Uterus (tissue), 4 donors: ENCODE data around the gene RBP5. TPM values are rescaled to one million over a fixed set of nuclear protein-coding genes. Genes with fewer than 3 reads are reported as not detected.

Source experiments
- DNase-seq, 2 donors: peaks; one replicate each; pipeline ENCODE4 v3.0.0-alpha.2; 2019 to 2020
- H3K27ac ChIP-seq, 2 donors: fragments of 200-600 bp; sonication (generic); 1 replicate in 1 of 2; 2 replicates in 1 of 2; pipeline ENCODE4 v1.5.1; 2016 to 2018
- H3K27me3 ChIP-seq, 2 donors: fragments of 200-600 bp; sonication (generic); one replicate each; pipeline ENCODE4 v1.5.1; 2018 to 2019; ENCODE audit warnings: control low read depth in 1 of 2
- H3K36me3 ChIP-seq, 2 donors: fragments of 200-600 bp; sonication (generic); one replicate each; pipeline ENCODE4 v1.5.1; 2019; ENCODE audit warnings: control low read depth in 1 of 2
- H3K4me1 ChIP-seq, 2 donors: fragments of 200-600 bp; sonication (generic); one replicate each; pipeline ENCODE4 v1.5.1; 2018 to 2019; ENCODE audit warnings: control low read depth in 1 of 2
- H3K4me3 ChIP-seq, 2 donors: fragments of 200-600 bp; sonication (generic); 1 replicate in 1 of 2; 2 replicates in 1 of 2; pipeline ENCODE4 v1.5.1; 2018 to 2019; ENCODE audit warnings: mild to moderate bottlenecking in 1 of 2
- H3K9me3 ChIP-seq, 2 donors: fragments of 200-600 bp; sonication (generic); one replicate each; pipeline ENCODE4 v1.5.1; 2019; ENCODE audit warnings: control low read depth in 1 of 2
- POLR2A ChIP-seq, 2 donors: fragments of 450-650 bp; IDR thresholded peaks; one replicate each; pipeline ENCODE4 v1.6.1; 2016; ENCODE audit warnings: antibody characterized with exemption in 2 of 2, mild to moderate bottlenecking in 1 of 2, moderate library complexity in 1 of 2
- intact Hi-C: fragments of 100-400 bp; cut with DNase I; formaldehyde crosslinking; loops from one replicate; pipeline ENCODE4 v1.15.1; 2023; ENCODE audit warnings: low total_unique reads
- total RNA-seq, 4 donors: library from RNA; depleted of rRNA in 3 of 4; stranded (reverse); fragments of >200 nt in 3 of 4; gene quantifications; one replicate each; pipeline versions ENCODE4 v1.1.0 to v1.2.4, GENCODE V29; 2014 to 2023
- TF ChIP-seq, protein P1 (sequence below), 4 experiments: fragments of 200-600 bp in 2 of 4; fragments of 450-650 bp in 2 of 4; sonication (generic) in 2 of 4; IDR thresholded peaks; one replicate each; pipeline ENCODE4 v1.5.1; 2016 to 2019; ENCODE audit warnings: antibody characterized with exemption in 4 of 4, mild to moderate bottlenecking in 2 of 4, moderate library complexity in 1 of 4
- donor health status: DM: yes; HTN: yes; CAD: no.

RBP5 gene
- total RNA-seq, 4 donors from 2014 or later: 2.4 to 26.5 (median 8.2) TPM; not detected in 1

DNA sequence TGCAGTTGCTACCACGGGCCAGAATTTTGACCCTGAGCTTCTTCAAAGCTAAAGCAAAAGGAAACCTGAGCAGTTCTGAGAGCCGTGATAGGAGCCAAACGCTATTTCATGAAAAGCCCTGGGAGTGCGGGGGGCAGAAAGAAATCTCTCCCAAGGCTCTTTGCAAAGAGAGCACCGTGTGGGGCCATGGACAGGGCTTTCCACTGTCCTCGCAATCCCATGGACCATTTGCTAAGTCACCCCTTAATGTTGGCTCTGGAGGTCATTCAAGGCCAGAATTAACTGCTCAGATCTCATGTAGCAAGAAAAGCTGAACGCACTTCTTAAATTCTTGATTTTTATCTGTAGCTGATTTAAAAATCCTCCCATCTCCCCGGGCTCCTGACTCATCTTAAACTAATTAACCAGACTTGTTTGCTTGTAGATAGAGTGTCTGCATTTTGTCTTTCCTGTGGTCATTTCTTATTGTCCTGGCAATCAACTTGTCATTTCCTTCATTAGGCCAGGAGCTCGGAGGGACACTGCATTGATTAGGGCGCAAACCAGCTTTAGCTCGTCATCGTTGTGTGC is 26.3 kb upstream of the RBP5 start:
- H3K4me1 ChIP-seq: no peaks in the 10 kb centered on the region
- no peaks in the 10 kb centered on the region for H3K9me3 ChIP-seq
- no peaks in the 10 kb centered on the region for H3K27me3 ChIP-seq
- no peak overlapping the region for H3K4me3 ChIP-seq
- no peak for DNase-seq
- TF ChIP-seq POLR2A (IDR thresholded peaks at IDR 0.05): no peak
- TF ChIP-seq, protein P1, sequence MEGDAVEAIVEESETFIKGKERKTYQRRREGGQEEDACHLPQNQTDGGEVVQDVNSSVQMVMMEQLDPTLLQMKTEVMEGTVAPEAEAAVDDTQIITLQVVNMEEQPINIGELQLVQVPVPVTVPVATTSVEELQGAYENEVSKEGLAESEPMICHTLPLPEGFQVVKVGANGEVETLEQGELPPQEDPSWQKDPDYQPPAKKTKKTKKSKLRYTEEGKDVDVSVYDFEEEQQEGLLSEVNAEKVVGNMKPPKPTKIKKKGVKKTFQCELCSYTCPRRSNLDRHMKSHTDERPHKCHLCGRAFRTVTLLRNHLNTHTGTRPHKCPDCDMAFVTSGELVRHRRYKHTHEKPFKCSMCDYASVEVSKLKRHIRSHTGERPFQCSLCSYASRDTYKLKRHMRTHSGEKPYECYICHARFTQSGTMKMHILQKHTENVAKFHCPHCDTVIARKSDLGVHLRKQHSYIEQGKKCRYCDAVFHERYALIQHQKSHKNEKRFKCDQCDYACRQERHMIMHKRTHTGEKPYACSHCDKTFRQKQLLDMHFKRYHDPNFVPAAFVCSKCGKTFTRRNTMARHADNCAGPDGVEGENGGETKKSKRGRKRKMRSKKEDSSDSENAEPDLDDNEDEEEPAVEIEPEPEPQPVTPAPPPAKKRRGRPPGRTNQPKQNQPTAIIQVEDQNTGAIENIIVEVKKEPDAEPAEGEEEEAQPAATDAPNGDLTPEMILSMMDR (IDR thresholded peaks at IDR 0.05): no peak
- no peaks in the 10 kb centered on the region for H3K36me3 ChIP-seq
- H3K27ac ChIP-seq: no peak overlapping the region
- intact Hi-C loops: no loop called here

DNA sequence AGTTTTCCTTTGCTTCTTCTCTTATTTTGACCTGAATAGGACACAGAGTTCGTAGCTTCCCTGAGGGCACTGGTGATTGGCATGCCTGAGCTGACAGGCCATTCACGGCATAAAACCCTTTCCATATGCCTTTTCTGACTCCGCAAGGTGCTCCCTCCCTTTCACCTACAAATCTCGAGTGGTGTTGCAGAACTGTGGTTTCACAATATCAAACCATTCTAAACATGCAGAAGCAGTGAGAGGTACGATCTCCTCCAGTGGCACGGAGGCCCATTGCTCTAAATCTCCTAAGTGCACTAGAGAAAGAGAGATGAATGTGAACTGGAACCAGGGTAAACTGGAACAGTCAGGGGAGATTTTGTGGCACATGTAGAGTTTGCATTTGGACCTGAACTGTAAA is 25.4 kb upstream of the RBP5 start:
- intact Hi-C loops: no loop called here
- Histone ChIP-seq H3K27ac (no peak overlapping the region), H3K27me3 (no peaks in the 10 kb centered on the region), H3K4me3 (no peak overlapping the region), H3K36me3 (no peaks in the 10 kb centered on the region), H3K4me1 (no peaks in the 10 kb centered on the region), H3K9me3 (no peaks in the 10 kb centered on the region)
- TF ChIP-seq, protein P1 (IDR thresholded peaks at IDR 0.05): no peak
- no peak for TF ChIP-seq POLR2A (IDR thresholded peaks at IDR 0.05)
- DNase-seq: no peak

DNA sequence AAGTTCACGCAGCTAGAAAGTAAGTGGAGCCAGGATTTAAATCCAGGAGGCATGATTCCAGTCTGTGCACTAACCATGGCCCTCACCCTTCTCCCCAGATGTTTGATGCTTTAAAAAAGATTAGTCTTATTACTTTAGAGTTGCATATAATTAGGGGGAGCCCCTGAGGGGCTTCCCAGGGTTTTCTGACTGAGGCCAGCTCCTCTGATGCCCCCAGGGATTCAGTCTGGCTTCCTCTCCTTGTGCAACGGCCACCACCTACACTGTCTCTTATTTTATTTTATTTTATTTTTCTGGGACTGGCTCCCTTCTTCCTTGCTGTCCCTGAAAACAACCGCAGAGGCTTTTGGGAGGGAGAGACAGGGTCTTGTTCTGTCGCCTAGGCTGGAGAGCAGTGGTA is 24.1 kb upstream of the RBP5 start:
- Histone ChIP-seq H3K36me3 (no peaks in the 10 kb centered on the region), H3K4me1 (no peaks in the 10 kb centered on the region), H3K27ac (no peak overlapping the region), H3K4me3 (no peak overlapping the region), H3K27me3 (no peaks in the 10 kb centered on the region), H3K9me3 (no peaks in the 10 kb centered on the region)
- DNase-seq: no peak
- intact Hi-C loops: no loop called here
- TF ChIP-seq POLR2A (IDR thresholded peaks at IDR 0.05): no peak
- TF ChIP-seq, protein P1 (IDR thresholded peaks at IDR 0.05): no peak

DNA sequence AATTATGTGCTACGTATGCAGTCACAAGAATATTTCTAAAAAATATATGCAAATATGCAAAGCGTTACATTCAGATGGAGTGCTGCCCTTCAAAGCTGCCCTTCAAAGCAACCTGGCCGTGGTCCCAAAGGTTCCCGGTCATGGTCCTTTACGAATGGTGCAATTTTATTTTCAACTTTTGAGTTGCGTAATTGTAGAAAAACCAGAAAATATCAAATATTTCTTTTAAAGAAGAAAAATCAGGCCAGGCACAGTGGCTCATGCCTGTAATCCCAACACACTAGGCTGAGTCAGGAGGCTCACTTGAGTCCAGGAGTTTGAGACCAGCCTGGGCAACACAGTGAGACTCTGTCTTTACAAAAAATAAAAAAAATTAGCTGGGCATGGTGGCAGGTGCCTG is 22.8 kb upstream of the RBP5 start:
- no peaks in the 10 kb centered on the region for H3K27me3 ChIP-seq
- H3K4me3 ChIP-seq: no peak overlapping the region
- no peaks in the 10 kb centered on the region for H3K4me1 ChIP-seq
- intact Hi-C loops: no loop called here
- H3K36me3 ChIP-seq: no peaks in the 10 kb centered on the region
- no peaks in the 10 kb centered on the region for H3K9me3 ChIP-seq
- DNase-seq: no peak
- TF ChIP-seq, protein P1 (IDR thresholded peaks at IDR 0.05): no peak
- TF ChIP-seq POLR2A (IDR thresholded peaks at IDR 0.05): no peak
- H3K27ac ChIP-seq: no peak overlapping the region

DNA sequence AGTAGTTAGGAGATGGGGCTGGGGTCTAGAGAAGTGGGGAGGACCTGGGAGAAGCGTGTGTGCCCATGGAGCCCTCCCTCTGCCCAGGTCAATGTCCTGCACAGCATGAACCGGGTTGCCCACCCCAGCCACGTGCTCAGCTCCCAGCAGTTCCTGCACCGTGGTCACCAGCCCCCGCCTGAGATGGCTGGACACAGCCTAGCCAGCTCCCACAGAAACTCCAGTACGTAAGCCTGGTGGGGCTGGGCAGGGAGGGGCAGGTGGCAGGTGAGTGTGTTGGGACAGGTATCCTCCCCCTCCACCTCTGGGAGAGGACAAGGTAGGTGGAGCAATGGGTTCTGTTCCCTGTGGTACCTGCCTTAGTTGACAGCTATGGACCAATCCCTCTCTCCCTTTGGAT is 22.2 kb upstream of the RBP5 start:
- Histone ChIP-seq H3K36me3 (no peaks in the 10 kb centered on the region), H3K27ac (no peak overlapping the region), H3K4me3 (no peak overlapping the region), H3K9me3 (no peaks in the 10 kb centered on the region), H3K4me1 (no peaks in the 10 kb centered on the region), H3K27me3 (no peaks in the 10 kb centered on the region)
- no peak for DNase-seq
- intact Hi-C loops: no loop called here
- TF ChIP-seq POLR2A (IDR thresholded peaks at IDR 0.05): no peak

DNA sequence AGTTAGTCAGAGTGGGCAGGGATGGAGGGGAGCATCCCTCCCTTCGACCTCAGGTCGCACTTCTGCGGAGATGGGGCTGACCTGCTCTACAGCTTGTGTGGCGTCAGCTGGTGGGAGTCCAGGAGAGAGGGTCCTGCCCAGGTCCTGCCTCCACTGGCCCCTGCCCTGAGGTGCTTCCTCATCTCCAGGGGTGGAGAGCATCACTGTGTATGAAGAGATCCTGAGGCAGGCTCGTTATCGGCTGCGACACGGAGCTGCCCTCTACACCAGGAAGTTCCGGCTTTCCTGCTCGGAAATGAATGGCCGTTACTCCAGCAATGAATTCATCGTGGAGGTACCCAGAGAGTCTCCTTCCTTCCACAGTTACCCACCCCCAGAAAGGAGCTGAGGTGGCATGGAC is 21.7 kb upstream of the RBP5 start:
- Histone ChIP-seq H3K27ac (no peak overlapping the region), H3K4me3 (no peak overlapping the region), H3K27me3 (no peaks in the 10 kb centered on the region), H3K4me1 (no peaks in the 10 kb centered on the region), H3K36me3 (no peaks in the 10 kb centered on the region), H3K9me3 (no peaks in the 10 kb centered on the region)
- intact Hi-C loops: no loop called here
- DNase-seq: no peak
- TF ChIP-seq POLR2A (IDR thresholded peaks at IDR 0.05): no peak
- TF ChIP-seq, protein P1 (IDR thresholded peaks at IDR 0.05): no peak
